ENCODE measurements around the gene SELENOT.
"Not testable (repeated sequence)": the region's sequence is repeated elsewhere in the genome, so short reads cannot be mapped to it uniquely, and the experiment has no call there.

The SELENOT gene

GRCh38 chr3:150607267-150608065 is 4.3 kb downstream of the SELENOT start:
- no peak for DNase-seq

- no peak for DNase-seq
Observed at GRCh38 chr3:150609988-150610387, 6.9 kb downstream of the SELENOT start.

GRCh38 chr3:150610785-150611184 is 7.7 kb downstream of the SELENOT start:
- DNase-seq: no peak

GRCh38 chr3:150611666-150612065 is 8.5 kb downstream of the SELENOT start:
- no peak for DNase-seq

GRCh38 chr3:150612494-150612893 is 9.4 kb downstream of the SELENOT start:
- DNase-seq: no peak

- DNase-seq: no peak
Observed at GRCh38 chr3:150613034-150613433, 9.9 kb downstream of the SELENOT start.

- no peak for DNase-seq
Observed at GRCh38 chr3:150613709-150614480, 10.8 kb downstream of the SELENOT start.

GRCh38 chr3:150620002-150620689 is 17.0 kb downstream of the SELENOT start:
- DNase-seq: no peak

- not testable (repeated sequence) for DNase-seq
Observed at GRCh38 chr3:150622955-150623354, 19.8 kb downstream of the SELENOT start.

GRCh38 chr3:150623945-150624344 is 20.8 kb downstream of the SELENOT start:
- no peak for DNase-seq

GRCh38 chr3:150626148-150626930 is 23.2 kb downstream of the SELENOT start:
- DNase-seq: no peak

- DNase-seq: no peak
Observed at GRCh38 chr3:150627557-150627956, 24.4 kb downstream of the SELENOT start.

GRCh38 chr3:150631515-150632221 is 28.5 kb downstream of the SELENOT start:
- no peak for DNase-seq

GRCh38 chr3:150635076-150635475 is 32.0 kb downstream of the SELENOT start:
- DNase-seq: peak in 4 of 58 donors; percentile 1 to 4 (median 2)

- peak in 1 of 58 donors; percentile 14 for DNase-seq
Observed at GRCh38 chr3:150635526-150635925, 32.4 kb downstream of the SELENOT start.

GRCh38 chr3:150636258-150636657 is 33.1 kb downstream of the SELENOT start:
- no peak for DNase-seq

- DNase-seq: no peak
Observed at GRCh38 chr3:150639262-150639661, 36.1 kb downstream of the SELENOT start.

- no peak for DNase-seq
Observed at GRCh38 chr3:150640256-150640655, 37.1 kb downstream of the SELENOT start.

GRCh38 chr3:150653110-150653561 is 50.0 kb downstream of the SELENOT start:
- DNase-seq: no peak

- DNase-seq: no peak
Observed at GRCh38 chr3:150656316-150656715, 53.2 kb downstream of the SELENOT start.
